CD14-positive monocyte (primary cell): ENCODE results near the gene STN1. TPM values are rescaled to one million over a fixed set of nuclear protein-coding genes. Genes with fewer than 3 reads are reported as not detected.

Source experiments
- DNase-seq, 3 donors: peaks; one replicate each; pipeline ENCODE4 v3.0.0-alpha.2; 2011 to 2022
- H2AFZ ChIP-seq: 2 replicates; pipeline ENCODE4 v1.6.0; 2012; ENCODE audit warnings: mild to moderate bottlenecking, low read depth, low read length, inconsistent platforms; ENCODE audit not compliant: insufficient read depth, poor library complexity, severe bottlenecking
- H3K27ac ChIP-seq, 2 donors: 1 replicate in 1 of 2; 2 replicates in 1 of 2; pipeline ENCODE4 v1.5.1; 2012 to 2013; ENCODE audit warnings: low read length in 2 of 2, control low read depth in 1 of 2, inconsistent platforms in 1 of 2, low read depth in 1 of 2, mild to moderate bottlenecking in 1 of 2
- H3K27me3 ChIP-seq, 2 donors: one replicate each; pipeline versions ENCODE4 v1.6.0 to v1.6.1; 2011 to 2013; ENCODE audit warnings: low read length in 2 of 2; ENCODE audit not compliant: control insufficient read depth in 2 of 2, insufficient read depth in 2 of 2
- H3K36me3 ChIP-seq, 2 donors: replicated peaks in 1 of 2; 1 replicate in 1 of 2; 2 replicates in 1 of 2; pipeline versions ENCODE4 v1.5.1 to v1.6.1; 2012 to 2013; ENCODE audit warnings: low read length in 2 of 2, control low read depth in 1 of 2, inconsistent platforms in 1 of 2, mild to moderate bottlenecking in 1 of 2; ENCODE audit not compliant: insufficient read depth in 2 of 2, control insufficient read depth in 1 of 2
- H3K4me1 ChIP-seq, 2 donors: 1 replicate in 1 of 2; 2 replicates in 1 of 2; pipeline versions ENCODE4 v1.5.1 to v1.6.1; 2012 to 2013; ENCODE audit warnings: low read length in 2 of 2, control low read depth in 1 of 2, inconsistent platforms in 1 of 2, mild to moderate bottlenecking in 1 of 2, moderate library complexity in 1 of 2; ENCODE audit not compliant: insufficient read depth in 2 of 2, control insufficient read depth in 1 of 2
- H3K4me2 ChIP-seq: replicated peaks from 2 replicates; pipeline ENCODE3; 2012; ENCODE audit warnings: low read length, moderate library complexity, mild to moderate bottlenecking; ENCODE audit not compliant: poor library complexity, severe bottlenecking; ENCODE audit errors: extremely low read depth
- H3K4me3 ChIP-seq, 3 experiments: fragments of 200-600 bp in 1 of 3; sonication (generic) in 1 of 3; replicated peaks in 1 of 3; 1 replicate in 2 of 3; 2 replicates in 1 of 3; pipeline ENCODE4 v1.5.1; 2011 to 2013; ENCODE audit warnings: low read length in 3 of 3, mild to moderate bottlenecking in 3 of 3, control low read depth in 2 of 3, low read depth in 2 of 3, inconsistent platforms in 1 of 3, moderate library complexity in 1 of 3
- H3K79me2 ChIP-seq: 2 replicates; pipeline ENCODE4 v1.6.0; 2012; ENCODE audit warnings: mild to moderate bottlenecking, control low read depth, inconsistent platforms, low read length, moderate library complexity; ENCODE audit not compliant: insufficient read depth
- H3K9ac ChIP-seq: 2 replicates; pipeline ENCODE4 v1.6.0; 2017; ENCODE audit warnings: low read length, mild to moderate bottlenecking; ENCODE audit not compliant: insufficient read depth, poor library complexity, severe bottlenecking
- H3K9me3 ChIP-seq, 2 donors: replicated peaks in 1 of 2; 1 replicate in 1 of 2; 2 replicates in 1 of 2; pipeline versions ENCODE4 v1.5.1 to v1.6.1; 2012 to 2013; ENCODE audit warnings: low read length in 2 of 2, control low read depth in 1 of 2; ENCODE audit not compliant: control insufficient read depth in 1 of 2, insufficient read depth in 1 of 2
- H4K20me1 ChIP-seq: 2 replicates; pipeline ENCODE4 v1.6.0; 2012; ENCODE audit warnings: mild to moderate bottlenecking, low read length, control low read depth, moderate library complexity; ENCODE audit not compliant: insufficient read depth
- H3K27ac Mint-ChIP-seq, 7 donors: one replicate each; pipeline ENCODE4 v1.8.0; 2020; ENCODE audit warnings: mild to moderate bottlenecking in 7 of 7, mixed read lengths in 7 of 7, moderate library complexity in 6 of 7, inconsistent platforms in 2 of 7
- H3K27me3 Mint-ChIP-seq, 3 donors: one replicate each; pipeline ENCODE4 v1.8.0; 2021 to 2022; ENCODE audit warnings: low read depth in 3 of 3, mild to moderate bottlenecking in 3 of 3, mixed read lengths in 3 of 3, moderate library complexity in 3 of 3, inconsistent platforms in 1 of 3
- H3K36me3 Mint-ChIP-seq, 2 donors: one replicate each; pipeline ENCODE4 v1.8.0; 2020; ENCODE audit warnings: mixed read lengths in 2 of 2, inconsistent platforms in 1 of 2, mild to moderate bottlenecking in 1 of 2
- H3K4me1 Mint-ChIP-seq: one replicate; pipeline ENCODE4 v1.8.0; 2020; ENCODE audit warnings: mild to moderate bottlenecking, mixed read lengths
- H3K4me3 Mint-ChIP-seq, 2 donors: one replicate each; pipeline ENCODE4 v1.8.0; 2020; ENCODE audit warnings: mild to moderate bottlenecking in 2 of 2, mixed read lengths in 2 of 2, moderate library complexity in 1 of 2
- H3K9me3 Mint-ChIP-seq, 7 donors: one replicate each; pipeline ENCODE4 v1.8.0; 2020 to 2022; ENCODE audit warnings: mixed read lengths in 7 of 7, mild to moderate bottlenecking in 6 of 7, moderate library complexity in 6 of 7, inconsistent platforms in 2 of 7
- CTCF ChIP-seq: fragments of 200-600 bp; IDR thresholded peaks from one replicate; pipeline ENCODE4 v1.8.0; 2022; ENCODE audit warnings: antibody characterized with exemption, mild to moderate bottlenecking
- WGBS: methylation state at CpG from one replicate; pipeline ENCODE4 v1.1.5; 2013; ENCODE audit warnings: missing lambda C conversion rate; ENCODE audit not compliant: insufficient coverage; 5-methylcytosine and 5-hydroxymethylcytosine counted together
- intact Hi-C, 2 donors: fragments of 100-400 bp; cut with micrococcal nuclease; formaldehyde crosslinking; loops; one replicate each; pipeline versions ENCODE4 v1.15.0 to v1.15.1; 2023
- polyA minus RNA-seq: library from RNA; depleted of rRNA, polyadenylated mRNA; stranded (reverse); fragments of >200 nt; gene quantifications from 2 replicates; pipeline ENCODE4 v1.2.3, GENCODE V29; 2012
- polyA plus RNA-seq, 3 donors: library from polyadenylated mRNA; depleted of rRNA in 1 of 3; unstranded in 2 of 3; stranded (reverse) in 1 of 3; fragments of 300-500 nt in 2 of 3; fragments of >200 nt in 1 of 3; fragmentation: Illumina TruSeq in 2 of 3; gene quantifications; 1 replicate in 2 of 3; 2 replicates in 1 of 3; pipeline ENCODE4 v1.2.3, GENCODE V29; 2012 to 2021
- total RNA-seq, 12 experiments: library from RNA in 1 of 12; stranded (reverse) in 1 of 12; fragments of 120-200 nt in 1 of 12; gene quantifications; one replicate each; pipeline ENCODE4 v1.2.4 and lab custom pipeline; 2013 to 2026; ENCODE audit warnings: mixed read lengths in 6 of 12, inconsistent platforms in 1 of 12

Gene STN1
- total RNA-seq (2013), result 27.9 TPM
- 10 to 100 TPM; 19.3 to 37.4 (median 35.9) TPM for polyA plus RNA-seq
- 11.5 and 16.1 TPM in 2 replicates for polyA minus RNA-seq
- total RNA-seq (lab: John Stamatoyannopoulos, UW), result 0.64 to 5.9 (median 3.2) reads per million in 11 experiments

- peak within 1 kb of the TSS; percentile 93 to 97 (median 95) for H3K27ac Mint-ChIP-seq
- H3K9me3 Mint-ChIP-seq, result peaks cover 2 to 11% (median 7%) of the 10 kb centered on the region in 7 donors
- H3K27me3 Mint-ChIP-seq, result no peaks in the 10 kb centered on the region
- Histone ChIP-seq H3K9me3 (peaks cover 0 to 4% of the 10 kb centered on the region in 2 donors), H3K9ac (peak within 1 kb of the TSS; percentile 81), H4K20me1 (no peaks in the 10 kb centered on the region), H3K4me2 (peak within 1 kb of the TSS; percentile 77), H3K27ac (peak within 1 kb of the TSS; percentile 79 to 93), H2AFZ (peak within 1 kb of the TSS; percentile 91), H3K4me1 (peaks cover 34 to 47% of the 10 kb centered on the region in 2 donors), H3K36me3 (peaks cover 0 to 1% of the 10 kb centered on the region in 2 donors), H3K4me3 (peak within 1 kb of the TSS; percentile 56 to 88 (median 73)), H3K79me2 (peaks cover 37% of the 10 kb centered on the region), H3K27me3 (no peaks in the 10 kb centered on the region)
- peaks cover 41% of the 10 kb centered on the region for H3K4me1 Mint-ChIP-seq
- peak within 1 kb of the TSS; percentile 92 to 98 for H3K4me3 Mint-ChIP-seq
- H3K36me3 Mint-ChIP-seq, result peaks cover 9% of the 10 kb centered on the region in 2 donors
- TF ChIP-seq CTCF, result no peak
- intact Hi-C loops, result loop anchor here (5.0 to 10.0 kb wide), 6 partner anchors 49 to 437 kb away; partner anchors contain the start of genes SFR1 (in 2 of the 2), CFAP43 (in 1 of the 2), CFAP58 (in 1 of the 2) and GSTO2 (in 1 of the 2)
- WGBS, result 0% methylated on average over 36 of the region's 53 CpGs
- DNase-seq, result peak; percentile 94 to 95 (median 94)
Observed at GRCh38 chr10:103918053-103918846, at the start of gene STN1. TSS of gene STN1 (minus strand) at chr10:103918184. CDS start at chr10:103917594, 590 bp downstream.

GRCh38 chr10:103967448-103968071, 49.6 kb upstream of the STN1 start:
- H3K27ac Mint-ChIP-seq, result peak overlapping the region; percentile 86 to 92 (median 88)
- peak overlapping the region; percentile 98 to 100 for H3K4me3 Mint-ChIP-seq
- no peaks in the 10 kb centered on the region for H3K9me3 Mint-ChIP-seq
- H3K4me1 Mint-ChIP-seq, result peaks cover 42% of the 10 kb centered on the region
- Histone ChIP-seq H3K27ac (peak overlapping the region; percentile 21 to 93), H3K4me2 (peak overlapping the region; percentile 93), H3K27me3 (no peaks in the 10 kb centered on the region), H2AFZ (peak overlapping the region; percentile 59), H3K4me1 (peaks cover 23 to 43% of the 10 kb centered on the region in 2 donors), H3K9me3 (no peaks in the 10 kb centered on the region), H3K9ac (peak overlapping the region; percentile 89), H3K79me2 (peaks cover 52% of the 10 kb centered on the region), H3K4me3 (peak overlapping the region; percentile 68 to 99 (median 93)), H4K20me1 (peaks cover 41% of the 10 kb centered on the region), H3K36me3 (no peaks in the 10 kb centered on the region)
- peak; percentile 10 to 42 (median 39) for DNase-seq
- peaks cover 0 to 1% (median 0%) of the 10 kb centered on the region in 3 donors for H3K27me3 Mint-ChIP-seq
- H3K36me3 Mint-ChIP-seq, result peaks cover under 1 to 2% of the 10 kb centered on the region in 2 donors
- TF ChIP-seq CTCF, result no peak
- intact Hi-C loops, result loop anchor here (5.0 to 10.0 kb wide), 5 partner anchors 45 to 157 kb away; partner anchors contain the start of genes SFR1 (in 2 of the 2) and STN1 (in 1 of the 2)
- 0% methylated on average over 45 of the region's 55 CpGs for WGBS
